ENCODE measurements around the gene RNF5. TPM values are rescaled to one million over a fixed set of nuclear protein-coding genes. Genes with fewer than 3 reads are reported as not detected.

Gene RNF5
- total RNA-seq, 1 experiment from 2014 or later, result 45.9 TPM

- ATAC-seq (no peak), DNase-seq (ENCODE audit: low read depth, low spot score) (no peak)
- Histone ChIP-seq H3K27ac (ENCODE audit: low read depth, low read length) (no peak overlapping the region), H3K27me3 (ENCODE audit: insufficient read depth, low read length) (no peaks in the 10 kb centered on the region), H3K9me2 (ENCODE audit: insufficient read depth) (no peaks in the 10 kb centered on the region), H3K9me3 (ENCODE audit: control insufficient read depth in 1 of 2, insufficient read depth in 1 of 2, low read depth in 1 of 2, low read length in 2 of 2) (no peaks in the 10 kb centered on the region), H3K4me2 (ENCODE audit: low read length) (no peak overlapping the region), H2AFZ (ENCODE audit: low read depth, low read length, poor library complexity, severe bottlenecking) (no peak overlapping the region), H3K4me1 (ENCODE audit: control insufficient read depth in 1 of 2, insufficient read depth in 2 of 2, low read length in 2 of 2) (peaks cover 19 to 41% of the 10 kb centered on the region in 2 experiments), H3K36me3 (ENCODE audit: control insufficient read depth in 1 of 2, insufficient read depth in 2 of 2, low read length in 2 of 2) (peaks cover 7 to 13% of the 10 kb centered on the region in 2 experiments; a peak in 2 of 4 replicates), H3K4me3 (replicated peaks in 1 of 2; ENCODE audit: low read depth in 1 of 2, low read length in 2 of 2) (no peak overlapping the region), H3K9ac (ENCODE audit: low read length) (no peak overlapping the region), H4K20me1 (ENCODE audit: insufficient read depth) (no peaks in the 10 kb centered on the region), H3K79me2 (ENCODE audit: insufficient read depth, low read length) (peaks cover 17% of the 10 kb centered on the region)
- TF ChIP-seq MAX (IDR thresholded peaks at IDR 0.05), result no peak
- TF ChIP-seq EZH2 (IDR thresholded peaks at IDR 0.05), result no peak
- TF ChIP-seq JUND (IDR thresholded peaks at IDR 0.05), result no peak
- no peak for TF ChIP-seq ELF1 (IDR thresholded peaks at IDR 0.05; ENCODE audit: borderline replicate concordance, low read depth)
- no peak for TF ChIP-seq ZBTB33 (IDR thresholded peaks at IDR 0.05; ENCODE audit: extremely low read depth, insufficient replicate concordance, low read length)
- no peak for TF ChIP-seq CEBPB (IDR thresholded peaks at IDR 0.05; ENCODE audit: low read depth)
- CTCF ChIA-PET, result no interaction called here
- RAD21 ChIA-PET (ENCODE audit: low non-redundant PET in 1 of 2, low total read pairs in 2 of 2, uncharacterized antibody in 2 of 2, unreplicated experiment in 2 of 2), result no interaction called here
- intact Hi-C loops (cut with micrococcal nuclease), result no loop called here
- TSS peak; percentile 2 for BruUV-seq (replicated peaks)
- POLR2A ChIA-PET, result interaction anchor here (1.1 kb wide), 1 partner anchor 15 kb away, joined by 3 read pairs; no protein-coding TSS in a partner anchor
These were observed 1.7 kb downstream of the RNF5 start for GRCh38 chr6:32179766-32180405.
